Activated naive CD8-positive, alpha-beta T cell treated with anti-CD3 and anti-CD28 coated beads for 36 hours (primary cell): ENCODE results near the gene LDLRAD4. TPM values are rescaled to one million over a fixed set of nuclear protein-coding genes. Genes with fewer than 3 reads are reported as not detected.

Experiments used
- DNase-seq: peaks from one replicate; pipeline ENCODE4 v3.0.0; 2021
- H3K27ac Mint-ChIP-seq: one replicate; pipeline ENCODE4 v1.8.0; 2022; ENCODE audit warnings: mild to moderate bottlenecking, moderate library complexity, mixed read lengths
- H3K27me3 Mint-ChIP-seq: one replicate; pipeline ENCODE4 v1.8.0; 2022; ENCODE audit warnings: mild to moderate bottlenecking, mixed read lengths
- H3K36me3 Mint-ChIP-seq: one replicate; pipeline ENCODE4 v1.8.0; 2021; ENCODE audit warnings: mild to moderate bottlenecking, mixed read lengths
- H3K4me1 Mint-ChIP-seq: one replicate; pipeline ENCODE4 v1.8.0; 2021; ENCODE audit warnings: mixed read lengths
- H3K4me3 Mint-ChIP-seq: one replicate; pipeline ENCODE4 v1.8.0; 2022; ENCODE audit warnings: mild to moderate bottlenecking, moderate library complexity, mixed read lengths
- H3K9me3 Mint-ChIP-seq: one replicate; pipeline ENCODE4 v1.8.0; 2022; ENCODE audit warnings: mixed read lengths
- total RNA-seq, 2 experiments: library from RNA; stranded (reverse); gene quantifications; one replicate each; pipeline ENCODE4 v1.2.3, GENCODE V29; 2021

The LDLRAD4 gene
- total RNA-seq, 2 experiments from 2014 or later = 27.4 to 27.5 TPM

- Mint-ChIP-seq H3K4me3 (peak overlapping the region; percentile 59), H3K27ac (peak overlapping the region; percentile 87), H3K27me3 (no peaks in the 10 kb centered on the region), H3K4me1 (peaks cover 52% of the 10 kb centered on the region), H3K9me3 (peaks cover 3% of the 10 kb centered on the region), H3K36me3 (peaks cover 18% of the 10 kb centered on the region)
- DNase-seq = no peak
These were observed 359.2 kb downstream of the LDLRAD4 start for GRCh38 chr18:13577781-13578180.

- DNase-seq = no peak
- H3K4me1 Mint-ChIP-seq = peaks cover 52% of the 10 kb centered on the region
- no peak overlapping the region for H3K4me3 Mint-ChIP-seq
These were observed 359.8 kb downstream of the LDLRAD4 start for GRCh38 chr18:13578400-13578799.

GRCh38 chr18:13579874-13580273 lies 361.3 kb downstream of the LDLRAD4 start:
- no peak overlapping the region for H3K4me3 Mint-ChIP-seq
- peaks cover 17% of the 10 kb centered on the region for H3K36me3 Mint-ChIP-seq
- DNase-seq = no peak
- H3K4me1 Mint-ChIP-seq = peaks cover 46% of the 10 kb centered on the region
- no peaks in the 10 kb centered on the region for H3K27me3 Mint-ChIP-seq
- H3K27ac Mint-ChIP-seq = peak overlapping the region; percentile 72
- H3K9me3 Mint-ChIP-seq = peaks cover 3% of the 10 kb centered on the region

More at GRCh38 chr18:13578400-13578799, 359.8 kb downstream of the LDLRAD4 start:
- Mint-ChIP-seq H3K27ac (peak overlapping the region; percentile 83), H3K36me3 (peaks cover 18% of the 10 kb centered on the region), H3K27me3 (no peaks in the 10 kb centered on the region), H3K9me3 (peaks cover 3% of the 10 kb centered on the region)

- Mint-ChIP-seq H3K4me1 (peaks cover 48% of the 10 kb centered on the region), H3K27ac (peak overlapping the region; percentile 72), H3K36me3 (peaks cover 22% of the 10 kb centered on the region), H3K27me3 (no peaks in the 10 kb centered on the region), H3K9me3 (peaks cover 3% of the 10 kb centered on the region), H3K4me3 (no peak overlapping the region)
- no peak for DNase-seq
These were observed 361.8 kb downstream of the LDLRAD4 start for GRCh38 chr18:13580351-13580750.

- H3K27ac Mint-ChIP-seq = no peak overlapping the region
- DNase-seq = no peak
- H3K36me3 Mint-ChIP-seq = peaks cover 17% of the 10 kb centered on the region
- no peak overlapping the region for H3K4me3 Mint-ChIP-seq
- H3K9me3 Mint-ChIP-seq = no peaks in the 10 kb centered on the region
- peaks cover 51% of the 10 kb centered on the region for H3K4me1 Mint-ChIP-seq
- no peaks in the 10 kb centered on the region for H3K27me3 Mint-ChIP-seq
These were observed 362.4 kb downstream of the LDLRAD4 start for GRCh38 chr18:13580991-13581390.

GRCh38 chr18:13581496-13582177 lies 363.1 kb downstream of the LDLRAD4 start:
- H3K27me3 Mint-ChIP-seq = no peaks in the 10 kb centered on the region
- no peak for DNase-seq
- H3K4me1 Mint-ChIP-seq = peaks cover 54% of the 10 kb centered on the region
- H3K27ac Mint-ChIP-seq = no peak overlapping the region
- H3K9me3 Mint-ChIP-seq = no peaks in the 10 kb centered on the region
- H3K36me3 Mint-ChIP-seq = peaks cover 15% of the 10 kb centered on the region
- H3K4me3 Mint-ChIP-seq = no peak overlapping the region

GRCh38 chr18:13582178-13582670 lies 363.7 kb downstream of the LDLRAD4 start:
- no peaks in the 10 kb centered on the region for H3K27me3 Mint-ChIP-seq
- peaks cover 12% of the 10 kb centered on the region for H3K36me3 Mint-ChIP-seq
- H3K4me3 Mint-ChIP-seq = no peak overlapping the region
- peaks cover 54% of the 10 kb centered on the region for H3K4me1 Mint-ChIP-seq
- H3K9me3 Mint-ChIP-seq = no peaks in the 10 kb centered on the region
- no peak for DNase-seq
- no peak overlapping the region for H3K27ac Mint-ChIP-seq

- Mint-ChIP-seq H3K36me3 (peaks cover 20% of the 10 kb centered on the region), H3K9me3 (no peaks in the 10 kb centered on the region), H3K27ac (no peak overlapping the region), H3K4me3 (no peak overlapping the region), H3K4me1 (peaks cover 55% of the 10 kb centered on the region), H3K27me3 (no peaks in the 10 kb centered on the region)
- DNase-seq = no peak
These were observed 365.3 kb downstream of the LDLRAD4 start for GRCh38 chr18:13583576-13584550.

- H3K4me1 Mint-ChIP-seq = peaks cover 55% of the 10 kb centered on the region
- H3K9me3 Mint-ChIP-seq = no peaks in the 10 kb centered on the region
- H3K36me3 Mint-ChIP-seq = peaks cover 24% of the 10 kb centered on the region
- H3K27ac Mint-ChIP-seq = no peak overlapping the region
- no peaks in the 10 kb centered on the region for H3K27me3 Mint-ChIP-seq
- DNase-seq = no peak
- H3K4me3 Mint-ChIP-seq = no peak overlapping the region
These were observed 366.3 kb downstream of the LDLRAD4 start for GRCh38 chr18:13584825-13585224.

- H3K4me1 Mint-ChIP-seq = peaks cover 58% of the 10 kb centered on the region
- peaks cover 27% of the 10 kb centered on the region for H3K36me3 Mint-ChIP-seq
- no peaks in the 10 kb centered on the region for H3K27me3 Mint-ChIP-seq
- DNase-seq = no peak
- no peaks in the 10 kb centered on the region for H3K9me3 Mint-ChIP-seq
- H3K4me3 Mint-ChIP-seq = no peak overlapping the region
- H3K27ac Mint-ChIP-seq = peak overlapping the region; percentile 88
These were observed 367.0 kb downstream of the LDLRAD4 start for GRCh38 chr18:13585379-13586153.

- no peak for DNase-seq
- H3K27me3 Mint-ChIP-seq = no peaks in the 10 kb centered on the region
- H3K4me1 Mint-ChIP-seq = peaks cover 65% of the 10 kb centered on the region
- H3K36me3 Mint-ChIP-seq = peaks cover 27% of the 10 kb centered on the region
- no peaks in the 10 kb centered on the region for H3K9me3 Mint-ChIP-seq
- peak overlapping the region; percentile 88 for H3K27ac Mint-ChIP-seq
- no peak overlapping the region for H3K4me3 Mint-ChIP-seq
These were observed 368.4 kb downstream of the LDLRAD4 start for GRCh38 chr18:13587001-13587400.

GRCh38 chr18:13587477-13587876 lies 368.9 kb downstream of the LDLRAD4 start:
- H3K4me3 Mint-ChIP-seq = no peak overlapping the region
- H3K27ac Mint-ChIP-seq = peak overlapping the region; percentile 88
- no peaks in the 10 kb centered on the region for H3K9me3 Mint-ChIP-seq
- no peak for DNase-seq
- H3K27me3 Mint-ChIP-seq = no peaks in the 10 kb centered on the region
- H3K4me1 Mint-ChIP-seq = peaks cover 68% of the 10 kb centered on the region
- H3K36me3 Mint-ChIP-seq = peaks cover 27% of the 10 kb centered on the region

- Mint-ChIP-seq H3K9me3 (no peaks in the 10 kb centered on the region), H3K27ac (peak overlapping the region; percentile 88), H3K4me1 (peaks cover 68% of the 10 kb centered on the region), H3K27me3 (no peaks in the 10 kb centered on the region), H3K4me3 (peak overlapping the region; percentile 35), H3K36me3 (peaks cover 27% of the 10 kb centered on the region)
- no peak for DNase-seq
These were observed 369.4 kb downstream of the LDLRAD4 start for GRCh38 chr18:13587937-13588336.

GRCh38 chr18:13589316-13589715 lies 370.8 kb downstream of the LDLRAD4 start:
- H3K4me3 Mint-ChIP-seq = peak overlapping the region; percentile 9
- no peaks in the 10 kb centered on the region for H3K27me3 Mint-ChIP-seq
- H3K4me1 Mint-ChIP-seq = peaks cover 68% of the 10 kb centered on the region
- H3K9me3 Mint-ChIP-seq = peaks cover 2% of the 10 kb centered on the region
- H3K27ac Mint-ChIP-seq = no peak overlapping the region
- peaks cover 36% of the 10 kb centered on the region for H3K36me3 Mint-ChIP-seq
- no peak for DNase-seq
